ENCODE measurements around the gene AZI2.

DNA sequence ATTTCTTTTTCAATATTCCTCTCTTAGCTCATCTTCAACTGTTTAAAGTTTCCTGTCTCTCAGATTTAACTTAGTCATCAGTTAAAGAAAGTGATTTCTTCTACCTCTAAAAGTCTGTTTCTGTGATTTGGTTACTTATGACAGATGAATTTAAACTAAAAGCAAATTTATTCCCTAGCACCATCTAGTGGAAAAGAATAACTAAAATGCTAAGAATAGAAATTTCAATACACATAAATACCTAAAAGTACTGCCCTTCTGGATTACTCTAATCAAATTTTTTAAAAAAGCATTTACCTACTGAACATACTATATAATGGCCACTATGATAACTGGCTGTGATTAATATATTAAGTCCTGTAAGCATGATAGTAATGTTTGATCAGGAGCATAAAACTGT, 14.1 kb downstream of the AZI2 start:
- TF ChIP-seq POLR2AphosphoS5 (IDR thresholded peaks at IDR 0.05; ENCODE audit: low read depth, low read length) = no peak
- TF ChIP-seq, protein P1, sequence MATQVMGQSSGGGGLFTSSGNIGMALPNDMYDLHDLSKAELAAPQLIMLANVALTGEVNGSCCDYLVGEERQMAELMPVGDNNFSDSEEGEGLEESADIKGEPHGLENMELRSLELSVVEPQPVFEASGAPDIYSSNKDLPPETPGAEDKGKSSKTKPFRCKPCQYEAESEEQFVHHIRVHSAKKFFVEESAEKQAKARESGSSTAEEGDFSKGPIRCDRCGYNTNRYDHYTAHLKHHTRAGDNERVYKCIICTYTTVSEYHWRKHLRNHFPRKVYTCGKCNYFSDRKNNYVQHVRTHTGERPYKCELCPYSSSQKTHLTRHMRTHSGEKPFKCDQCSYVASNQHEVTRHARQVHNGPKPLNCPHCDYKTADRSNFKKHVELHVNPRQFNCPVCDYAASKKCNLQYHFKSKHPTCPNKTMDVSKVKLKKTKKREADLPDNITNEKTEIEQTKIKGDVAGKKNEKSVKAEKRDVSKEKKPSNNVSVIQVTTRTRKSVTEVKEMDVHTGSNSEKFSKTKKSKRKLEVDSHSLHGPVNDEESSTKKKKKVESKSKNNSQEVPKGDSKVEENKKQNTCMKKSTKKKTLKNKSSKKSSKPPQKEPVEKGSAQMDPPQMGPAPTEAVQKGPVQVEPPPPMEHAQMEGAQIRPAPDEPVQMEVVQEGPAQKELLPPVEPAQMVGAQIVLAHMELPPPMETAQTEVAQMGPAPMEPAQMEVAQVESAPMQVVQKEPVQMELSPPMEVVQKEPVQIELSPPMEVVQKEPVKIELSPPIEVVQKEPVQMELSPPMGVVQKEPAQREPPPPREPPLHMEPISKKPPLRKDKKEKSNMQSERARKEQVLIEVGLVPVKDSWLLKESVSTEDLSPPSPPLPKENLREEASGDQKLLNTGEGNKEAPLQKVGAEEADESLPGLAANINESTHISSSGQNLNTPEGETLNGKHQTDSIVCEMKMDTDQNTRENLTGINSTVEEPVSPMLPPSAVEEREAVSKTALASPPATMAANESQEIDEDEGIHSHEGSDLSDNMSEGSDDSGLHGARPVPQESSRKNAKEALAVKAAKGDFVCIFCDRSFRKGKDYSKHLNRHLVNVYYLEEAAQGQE (IDR thresholded peaks at IDR 0.05; ENCODE audit: low read depth) = no peak
- TF ChIP-seq, protein P2, sequence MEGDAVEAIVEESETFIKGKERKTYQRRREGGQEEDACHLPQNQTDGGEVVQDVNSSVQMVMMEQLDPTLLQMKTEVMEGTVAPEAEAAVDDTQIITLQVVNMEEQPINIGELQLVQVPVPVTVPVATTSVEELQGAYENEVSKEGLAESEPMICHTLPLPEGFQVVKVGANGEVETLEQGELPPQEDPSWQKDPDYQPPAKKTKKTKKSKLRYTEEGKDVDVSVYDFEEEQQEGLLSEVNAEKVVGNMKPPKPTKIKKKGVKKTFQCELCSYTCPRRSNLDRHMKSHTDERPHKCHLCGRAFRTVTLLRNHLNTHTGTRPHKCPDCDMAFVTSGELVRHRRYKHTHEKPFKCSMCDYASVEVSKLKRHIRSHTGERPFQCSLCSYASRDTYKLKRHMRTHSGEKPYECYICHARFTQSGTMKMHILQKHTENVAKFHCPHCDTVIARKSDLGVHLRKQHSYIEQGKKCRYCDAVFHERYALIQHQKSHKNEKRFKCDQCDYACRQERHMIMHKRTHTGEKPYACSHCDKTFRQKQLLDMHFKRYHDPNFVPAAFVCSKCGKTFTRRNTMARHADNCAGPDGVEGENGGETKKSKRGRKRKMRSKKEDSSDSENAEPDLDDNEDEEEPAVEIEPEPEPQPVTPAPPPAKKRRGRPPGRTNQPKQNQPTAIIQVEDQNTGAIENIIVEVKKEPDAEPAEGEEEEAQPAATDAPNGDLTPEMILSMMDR (IDR thresholded peaks at IDR 0.05 in 2 of 3, conservative IDR thresholded peaks at IDR 0.05 in 1 of 3; ENCODE audit: borderline replicate concordance in 1 of 3, insufficient read depth in 1 of 3, low read depth in 2 of 3, low read length in 2 of 3) = peak; percentile 3 to 42 (median 7); a peak in 3 of 6 replicates
- TF ChIP-seq EZH2 (IDR thresholded peaks at IDR 0.05) = no peak
- TF ChIP-seq SIN3A (IDR thresholded peaks at IDR 0.05; ENCODE audit: low read depth) = no peak
- no peak for TF ChIP-seq FOSL1 (IDR thresholded peaks at IDR 0.05; ENCODE audit: low read depth)
- no peak for TF ChIP-seq YY1 (IDR thresholded peaks at IDR 0.05; ENCODE audit: extremely low read depth, insufficient replicate concordance, low read depth, low read length)
- TF ChIP-seq, protein P3, sequence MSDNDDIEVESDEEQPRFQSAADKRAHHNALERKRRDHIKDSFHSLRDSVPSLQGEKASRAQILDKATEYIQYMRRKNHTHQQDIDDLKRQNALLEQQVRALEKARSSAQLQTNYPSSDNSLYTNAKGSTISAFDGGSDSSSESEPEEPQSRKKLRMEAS (IDR thresholded peaks at IDR 0.05) = no peak
- no peak for TF ChIP-seq ELF1 (IDR thresholded peaks at IDR 0.05; ENCODE audit: borderline replicate concordance, low read depth)
- no peak for TF ChIP-seq EZH2phosphoT487 (IDR thresholded peaks at IDR 0.05; ENCODE audit: borderline replicate concordance)
- TF ChIP-seq POLR2A (IDR thresholded peaks at IDR 0.05; ENCODE audit: borderline replicate concordance, extremely low read depth, insufficient read depth, insufficient read length) = no peak
